ENCODE measurements around the gene PTPRM. TPM values are rescaled to one million over a fixed set of nuclear protein-coding genes. Genes with fewer than 3 reads are reported as not detected.

PTPRM gene
- polyA plus RNA-seq, 3 donors: 0.04 to 2.1 (median 0.66) TPM

GRCh38 chr18:8142131-8142711, 575.1 kb downstream of the PTPRM start:
- H3K9me3 ChIP-seq (replicated peaks in 1 of 2; ENCODE audit: control insufficient read depth in 1 of 2, insufficient read depth in 1 of 2, low read length in 2 of 2): peaks cover 0 to 12% of the 10 kb centered on the region in 2 donors
- 80% methylated on average over 2 of the region's 8 CpGs for WGBS (ENCODE audit: insufficient coverage)
- peaks cover 0 to 1% (median 0%) of the 10 kb centered on the region in 3 donors for H3K27me3 Mint-ChIP-seq (ENCODE audit: low read depth in 3 of 3)
- no peaks in the 10 kb centered on the region for H3K36me3 ChIP-seq (replicated peaks in 1 of 2; ENCODE audit: control insufficient read depth in 1 of 2, insufficient read depth in 2 of 2, low read length in 2 of 2)
- no peaks in the 10 kb centered on the region for H3K4me1 Mint-ChIP-seq
- no peak overlapping the region for H2AFZ ChIP-seq (ENCODE audit: insufficient read depth, low read depth, low read length, poor library complexity, severe bottlenecking)
- H3K4me2 ChIP-seq (replicated peaks; ENCODE audit: extremely low read depth, low read length, poor library complexity, severe bottlenecking): no peak overlapping the region
- no peak for DNase-seq
- no peak overlapping the region for H3K4me3 Mint-ChIP-seq
- H3K27me3 ChIP-seq (ENCODE audit: control insufficient read depth in 2 of 2, insufficient read depth in 2 of 2, low read length in 2 of 2): no peaks in the 10 kb centered on the region
- H3K4me1 ChIP-seq (ENCODE audit: control insufficient read depth in 1 of 2, insufficient read depth in 2 of 2, low read length in 2 of 2): no peaks in the 10 kb centered on the region
- intact Hi-C loops (cut with micrococcal nuclease): no loop called here
- no peak overlapping the region for H3K27ac ChIP-seq (ENCODE audit: low read depth in 1 of 2, low read length in 2 of 2)
- H3K9me3 Mint-ChIP-seq: peaks cover 9 to 18% (median 11%) of the 10 kb centered on the region in 7 donors
- no peak overlapping the region for H3K27ac Mint-ChIP-seq
- no peaks in the 10 kb centered on the region for H3K79me2 ChIP-seq (ENCODE audit: insufficient read depth, low read length)
- H3K4me3 ChIP-seq (replicated peaks in 1 of 3; ENCODE audit: low read depth in 2 of 3, low read length in 3 of 3): no peak overlapping the region
- H4K20me1 ChIP-seq (ENCODE audit: insufficient read depth, low read length): no peaks in the 10 kb centered on the region
- TF ChIP-seq, protein P1, sequence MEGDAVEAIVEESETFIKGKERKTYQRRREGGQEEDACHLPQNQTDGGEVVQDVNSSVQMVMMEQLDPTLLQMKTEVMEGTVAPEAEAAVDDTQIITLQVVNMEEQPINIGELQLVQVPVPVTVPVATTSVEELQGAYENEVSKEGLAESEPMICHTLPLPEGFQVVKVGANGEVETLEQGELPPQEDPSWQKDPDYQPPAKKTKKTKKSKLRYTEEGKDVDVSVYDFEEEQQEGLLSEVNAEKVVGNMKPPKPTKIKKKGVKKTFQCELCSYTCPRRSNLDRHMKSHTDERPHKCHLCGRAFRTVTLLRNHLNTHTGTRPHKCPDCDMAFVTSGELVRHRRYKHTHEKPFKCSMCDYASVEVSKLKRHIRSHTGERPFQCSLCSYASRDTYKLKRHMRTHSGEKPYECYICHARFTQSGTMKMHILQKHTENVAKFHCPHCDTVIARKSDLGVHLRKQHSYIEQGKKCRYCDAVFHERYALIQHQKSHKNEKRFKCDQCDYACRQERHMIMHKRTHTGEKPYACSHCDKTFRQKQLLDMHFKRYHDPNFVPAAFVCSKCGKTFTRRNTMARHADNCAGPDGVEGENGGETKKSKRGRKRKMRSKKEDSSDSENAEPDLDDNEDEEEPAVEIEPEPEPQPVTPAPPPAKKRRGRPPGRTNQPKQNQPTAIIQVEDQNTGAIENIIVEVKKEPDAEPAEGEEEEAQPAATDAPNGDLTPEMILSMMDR (IDR thresholded peaks at IDR 0.05): no peak
- no peak overlapping the region for H3K9ac ChIP-seq (ENCODE audit: insufficient read depth, low read length, poor library complexity, severe bottlenecking)
- H3K36me3 Mint-ChIP-seq: no peaks in the 10 kb centered on the region

DNA sequence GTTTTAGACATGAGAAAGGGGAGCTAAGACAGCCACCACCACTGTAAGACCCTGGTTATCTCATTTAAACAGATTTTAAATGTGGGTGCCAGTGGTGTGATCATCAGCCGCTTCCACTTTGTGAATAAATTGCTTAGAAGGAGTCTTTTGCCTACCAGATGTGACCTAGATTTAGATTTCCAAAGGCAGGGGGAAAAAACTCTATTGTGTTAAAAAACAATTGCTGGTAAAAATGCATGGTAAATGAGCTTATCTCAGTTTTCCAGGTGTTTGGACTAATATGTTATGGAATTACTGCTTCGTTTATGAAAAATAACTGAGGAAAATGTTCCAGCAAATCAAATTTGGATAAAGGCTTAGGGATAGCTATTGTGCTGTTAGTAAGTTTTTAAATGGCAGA, 575.8 kb downstream of the PTPRM start:
- Mint-ChIP-seq H3K4me3 (no peak overlapping the region), H3K4me1 (no peaks in the 10 kb centered on the region), H3K9me3 (peaks cover 11 to 21% (median 12%) of the 10 kb centered on the region in 7 donors), H3K36me3 (no peaks in the 10 kb centered on the region), H3K27ac (no peak overlapping the region), H3K27me3 (ENCODE audit: low read depth in 3 of 3) (peaks cover 0 to 3% (median 0%) of the 10 kb centered on the region in 3 donors)
- 100% methylated on average over 2 of the region's 2 CpGs for WGBS (ENCODE audit: insufficient coverage)
- H3K27ac ChIP-seq (ENCODE audit: low read depth in 1 of 2, low read length in 2 of 2): no peak overlapping the region
- no peak overlapping the region for H3K4me2 ChIP-seq (replicated peaks; ENCODE audit: extremely low read depth, low read length, poor library complexity, severe bottlenecking)
- H2AFZ ChIP-seq (ENCODE audit: insufficient read depth, low read depth, low read length, poor library complexity, severe bottlenecking): no peak overlapping the region
- H3K4me1 ChIP-seq (ENCODE audit: control insufficient read depth in 1 of 2, insufficient read depth in 2 of 2, low read length in 2 of 2): no peaks in the 10 kb centered on the region
- no peaks in the 10 kb centered on the region for H4K20me1 ChIP-seq (ENCODE audit: insufficient read depth, low read length)
- H3K4me3 ChIP-seq (replicated peaks in 1 of 3; ENCODE audit: low read depth in 2 of 3, low read length in 3 of 3): no peak overlapping the region
- TF ChIP-seq, protein P1 (IDR thresholded peaks at IDR 0.05): no peak
- intact Hi-C loops (cut with micrococcal nuclease): no loop called here
- H3K9me3 ChIP-seq (replicated peaks in 1 of 2; ENCODE audit: control insufficient read depth in 1 of 2, insufficient read depth in 1 of 2, low read length in 2 of 2): peaks cover 0 to 12% of the 10 kb centered on the region in 2 donors
- H3K9ac ChIP-seq (ENCODE audit: insufficient read depth, low read length, poor library complexity, severe bottlenecking): no peak overlapping the region
- DNase-seq: no peak
- no peaks in the 10 kb centered on the region for H3K36me3 ChIP-seq (replicated peaks in 1 of 2; ENCODE audit: control insufficient read depth in 1 of 2, insufficient read depth in 2 of 2, low read length in 2 of 2)
- H3K27me3 ChIP-seq (ENCODE audit: control insufficient read depth in 2 of 2, insufficient read depth in 2 of 2, low read length in 2 of 2): no peaks in the 10 kb centered on the region
- H3K79me2 ChIP-seq (ENCODE audit: insufficient read depth, low read length): no peaks in the 10 kb centered on the region
